ENCODE measurements around the gene METTL21C.

METTL21C gene

GRCh38 chr13:102709536-102709935, 14.7 kb upstream of the METTL21C start:
- no peak for TF ChIP-seq GABPA (IDR thresholded peaks at IDR 0.05; ENCODE audit: low read depth)
- no peak for TF ChIP-seq SPI1 (IDR thresholded peaks at IDR 0.05; ENCODE audit: borderline replicate concordance, low read depth)
- TF ChIP-seq REST (IDR thresholded peaks at IDR 0.05; ENCODE audit: insufficient replicate concordance, low read depth): no peak
- TF ChIP-seq CTCF (IDR thresholded peaks at IDR 0.05; ENCODE audit: insufficient read depth, low read length): no peak
- TF ChIP-seq POLR2AphosphoS5 (IDR thresholded peaks at IDR 0.05; ENCODE audit: low read depth): no peak
- peaks cover 2% of the 10 kb centered on the region for H3K27me3 ChIP-seq (ENCODE audit: insufficient read depth, poor library complexity, severe bottlenecking)
- no peak for DNase-seq (ENCODE audit: low read depth in 1 of 2, low spot score in 1 of 2)
- H3K4me3 ChIP-seq (replicated peaks; ENCODE audit: insufficient read depth, low read length): no peak overlapping the region
- H3K27ac ChIP-seq (replicated peaks): no peak overlapping the region

- Histone ChIP-seq H3K27ac (replicated peaks) (no peak overlapping the region), H3K27me3 (ENCODE audit: insufficient read depth, poor library complexity, severe bottlenecking) (peaks cover 2% of the 10 kb centered on the region), H3K4me3 (replicated peaks; ENCODE audit: insufficient read depth, low read length) (no peak overlapping the region)
- DNase-seq (ENCODE audit: low read depth in 1 of 2, low spot score in 1 of 2): no peak
- TF ChIP-seq SPI1 (IDR thresholded peaks at IDR 0.05; ENCODE audit: borderline replicate concordance, low read depth): no peak
- TF ChIP-seq POLR2AphosphoS5 (IDR thresholded peaks at IDR 0.05; ENCODE audit: low read depth): no peak
- no peak for TF ChIP-seq GABPA (IDR thresholded peaks at IDR 0.05; ENCODE audit: low read depth)
- no peak for TF ChIP-seq CTCF (IDR thresholded peaks at IDR 0.05; ENCODE audit: insufficient read depth, low read length)
- TF ChIP-seq REST (IDR thresholded peaks at IDR 0.05; ENCODE audit: insufficient replicate concordance, low read depth): no peak
Measured at GRCh38 chr13:102708991-102709390, 14.1 kb upstream of the METTL21C start.

GRCh38 chr13:102708211-102708610, 13.4 kb upstream of the METTL21C start:
- no peak for DNase-seq (ENCODE audit: low read depth in 1 of 2, low spot score in 1 of 2)
- Histone ChIP-seq H3K27me3 (ENCODE audit: insufficient read depth, poor library complexity, severe bottlenecking) (peaks cover 2% of the 10 kb centered on the region), H3K4me3 (replicated peaks; ENCODE audit: insufficient read depth, low read length) (no peak overlapping the region), H3K27ac (replicated peaks) (no peak overlapping the region)
- TF ChIP-seq POLR2AphosphoS5 (IDR thresholded peaks at IDR 0.05; ENCODE audit: low read depth): no peak
- TF ChIP-seq CTCF (IDR thresholded peaks at IDR 0.05; ENCODE audit: insufficient read depth, low read length): no peak
- TF ChIP-seq GABPA (IDR thresholded peaks at IDR 0.05; ENCODE audit: low read depth): no peak
- TF ChIP-seq REST (IDR thresholded peaks at IDR 0.05; ENCODE audit: insufficient replicate concordance, low read depth): no peak
- TF ChIP-seq SPI1 (IDR thresholded peaks at IDR 0.05; ENCODE audit: borderline replicate concordance, low read depth): no peak
